SU-DHL-6 (cell line): Measurements from ENCODE around the gene NAA60.

ENCODE experiments used
- EZH2phosphoT487 ChIP-seq: fragments of 200-600 bp; sonication (generic), shearing (Covaris generic); conservative IDR thresholded peaks from 2 replicates; pipeline ENCODE4 v1.6.1; 2018; ENCODE audit warnings: mild to moderate bottlenecking, antibody characterized with exemption, low read length, moderate library complexity, mixed read lengths
- TF ChIP-seq, protein P1 (sequence below): fragments of 200-600 bp; sonication (generic); IDR thresholded peaks from one replicate; pipeline ENCODE4 v1.5.1; 2017; ENCODE audit warnings: antibody characterized with exemption, mild to moderate bottlenecking, low read length, moderate library complexity; ENCODE audit not compliant: insufficient read depth, poor library complexity, severe bottlenecking

- TF ChIP-seq, protein P1, sequence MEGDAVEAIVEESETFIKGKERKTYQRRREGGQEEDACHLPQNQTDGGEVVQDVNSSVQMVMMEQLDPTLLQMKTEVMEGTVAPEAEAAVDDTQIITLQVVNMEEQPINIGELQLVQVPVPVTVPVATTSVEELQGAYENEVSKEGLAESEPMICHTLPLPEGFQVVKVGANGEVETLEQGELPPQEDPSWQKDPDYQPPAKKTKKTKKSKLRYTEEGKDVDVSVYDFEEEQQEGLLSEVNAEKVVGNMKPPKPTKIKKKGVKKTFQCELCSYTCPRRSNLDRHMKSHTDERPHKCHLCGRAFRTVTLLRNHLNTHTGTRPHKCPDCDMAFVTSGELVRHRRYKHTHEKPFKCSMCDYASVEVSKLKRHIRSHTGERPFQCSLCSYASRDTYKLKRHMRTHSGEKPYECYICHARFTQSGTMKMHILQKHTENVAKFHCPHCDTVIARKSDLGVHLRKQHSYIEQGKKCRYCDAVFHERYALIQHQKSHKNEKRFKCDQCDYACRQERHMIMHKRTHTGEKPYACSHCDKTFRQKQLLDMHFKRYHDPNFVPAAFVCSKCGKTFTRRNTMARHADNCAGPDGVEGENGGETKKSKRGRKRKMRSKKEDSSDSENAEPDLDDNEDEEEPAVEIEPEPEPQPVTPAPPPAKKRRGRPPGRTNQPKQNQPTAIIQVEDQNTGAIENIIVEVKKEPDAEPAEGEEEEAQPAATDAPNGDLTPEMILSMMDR, result no peak
- no peak for TF ChIP-seq EZH2phosphoT487
These were observed 58.4 kb downstream of the NAA60 start for GRCh38 chr16:3501783-3502400.
